Panc1 (cell line): ENCODE measurements around the gene GAL3ST1.

ENCODE experiments used
- CTCF ChIP-seq: fragments of 450-650 bp; IDR thresholded peaks from 2 replicates; pipeline ENCODE4 v1.5.1; 2017; ENCODE audit warnings: mild to moderate bottlenecking
- TCF7L2 ChIP-seq: IDR thresholded peaks from 2 replicates; pipeline ENCODE4 v1.6.1; 2011; ENCODE audit warnings: mild to moderate bottlenecking, low read depth, low read length, inconsistent platforms

- TF ChIP-seq CTCF (no peak), TCF7L2 (no peak)
These were observed 669 bp upstream of the GAL3ST1 start for GRCh38 chr22:30574997-30575671.
